Left lung (tissue), 10 donors: ENCODE results near the gene HERPUD1. TPM values are rescaled to one million over a fixed set of nuclear protein-coding genes. Genes with fewer than 3 reads are reported as not detected.

ENCODE experiments used
- ATAC-seq: fragments of 200-7000 bp; cut with Tn5 transposase; one replicate; pipeline ENCODE4 v1.9.1; 2020; ENCODE audit warnings: moderate library complexity
- DNase-seq, 4 donors: peaks; one replicate each; pipeline ENCODE4 v3.0.0-alpha.2; 2013 to 2020
- H3K27ac ChIP-seq, 2 donors: fragments of 200-600 bp; sonication (generic) in 1 of 2; one replicate each; pipeline versions ENCODE4 v1.5.0 to v1.8.0; 2020 to 2021
- H3K27me3 ChIP-seq, 2 donors: fragments of 200-600 bp; sonication (generic) in 1 of 2; one replicate each; pipeline versions ENCODE4 v1.5.0 to v1.8.0; 2020 to 2021
- H3K36me3 ChIP-seq, 2 donors: fragments of 200-600 bp; sonication (generic) in 1 of 2; one replicate each; pipeline versions ENCODE4 v1.5.0 to v1.8.0; 2020 to 2021
- H3K4me1 ChIP-seq, 2 donors: fragments of 200-600 bp; one replicate each; pipeline ENCODE4 v1.8.0; 2021
- H3K4me3 ChIP-seq, 2 donors: fragments of 200-600 bp; sonication (generic) in 1 of 2; one replicate each; pipeline versions ENCODE4 v1.5.0 to v1.8.0; 2020 to 2021; ENCODE audit warnings: mild to moderate bottlenecking in 1 of 2
- H3K9me3 ChIP-seq, 2 donors: fragments of 200-600 bp; sonication (generic) in 1 of 2; one replicate each; pipeline versions ENCODE4 v1.5.0 to v1.8.0; 2020 to 2021
- CTCF ChIP-seq, 2 donors: fragments of 200-600 bp; sonication (generic) in 1 of 2; IDR thresholded peaks; one replicate each; pipeline versions ENCODE4 v1.5.0 to v1.8.0; 2021; ENCODE audit warnings: antibody characterized with exemption in 2 of 2
- intact Hi-C, 2 donors: fragments of 100-400 bp; cut with DNase I; formaldehyde crosslinking; loops; one replicate each; pipeline versions ENCODE4 v1.11.2 to v1.14.2; 2022
- polyA plus RNA-seq, 6 donors: library from polyadenylated mRNA; unstranded; fragments of 120-200 nt; gene quantifications; one replicate each; pipeline ENCODE4 v1.2.1, GENCODE V29; 2013; ENCODE audit not compliant: insufficient read length in 6 of 6
- total RNA-seq, 2 donors: library from RNA; stranded (reverse); fragmentation: NEBNext Ultra II Directional; extraction: Animal tissue kit (Norgen Biotek cat#: 25700); gene quantifications; one replicate each; pipeline ENCODE4 v1.2.1, GENCODE V29; 2021
- donor health status: DM: no; HTN: yes; CAD: no.
- donor health status: DM: no; HTN: no; CAD: no.

The HERPUD1 gene
- total and polyA plus RNA-seq, 8 donors: 99.6 to 155 (median 115) TPM

GRCh38 chr16:56891685-56892084 lies 40.3 kb upstream of the HERPUD1 start:
- intact Hi-C loops: no loop called here
- Histone ChIP-seq H3K4me3 (no peak overlapping the region), H3K36me3 (no peaks in the 10 kb centered on the region), H3K27ac (no peak overlapping the region), H3K9me3 (no peaks in the 10 kb centered on the region), H3K4me1 (no peaks in the 10 kb centered on the region), H3K27me3 (no peaks in the 10 kb centered on the region)
- ATAC-seq (no peak), DNase-seq (no peak)
- TF ChIP-seq CTCF (IDR thresholded peaks at IDR 0.05): no peak

- Histone ChIP-seq H3K36me3 (no peaks in the 10 kb centered on the region), H3K4me1 (no peaks in the 10 kb centered on the region), H3K27me3 (no peaks in the 10 kb centered on the region), H3K9me3 (no peaks in the 10 kb centered on the region), H3K27ac (no peak overlapping the region), H3K4me3 (no peak overlapping the region)
- no peak for TF ChIP-seq CTCF (IDR thresholded peaks at IDR 0.05)
- ATAC-seq (no peak), DNase-seq (no peak)
- intact Hi-C loops: no loop called here
These were observed 39.2 kb upstream of the HERPUD1 start for GRCh38 chr16:56892705-56893104.

GRCh38 chr16:56894331-56894917 lies 37.5 kb upstream of the HERPUD1 start:
- intact Hi-C loops: no loop called here

GRCh38 chr16:56895813-56896212 lies 36.1 kb upstream of the HERPUD1 start:
- ATAC-seq (no peak), DNase-seq (no peak)
- H3K4me3 ChIP-seq: no peak overlapping the region
- no peaks in the 10 kb centered on the region for H3K9me3 ChIP-seq
- H3K27me3 ChIP-seq: no peaks in the 10 kb centered on the region
- H3K4me1 ChIP-seq: no peaks in the 10 kb centered on the region
- no peak for TF ChIP-seq CTCF (IDR thresholded peaks at IDR 0.05)
- H3K27ac ChIP-seq: no peak overlapping the region
- intact Hi-C loops: no loop called here
- H3K36me3 ChIP-seq: no peaks in the 10 kb centered on the region

More at GRCh38 chr16:56894331-56894917, 37.5 kb upstream of the HERPUD1 start:
- no peaks in the 10 kb centered on the region for H3K9me3 ChIP-seq
- no peaks in the 10 kb centered on the region for H3K36me3 ChIP-seq
- ATAC-seq: no peak
- H3K27ac ChIP-seq: no peak overlapping the region
- no peaks in the 10 kb centered on the region for H3K4me1 ChIP-seq
- no peaks in the 10 kb centered on the region for H3K27me3 ChIP-seq
- no peak for TF ChIP-seq CTCF (IDR thresholded peaks at IDR 0.05)
- DNase-seq: no peak
- H3K4me3 ChIP-seq: no peak overlapping the region

- no peak for DNase-seq
- no peaks in the 10 kb centered on the region for H3K4me1 ChIP-seq
- intact Hi-C loops: no loop called here
These were observed 35.7 kb upstream of the HERPUD1 start for GRCh38 chr16:56896244-56896643.

More at GRCh38 chr16:56896244-56896643, 35.7 kb upstream of the HERPUD1 start:
- H3K36me3 ChIP-seq: no peaks in the 10 kb centered on the region
- no peak for ATAC-seq
- no peaks in the 10 kb centered on the region for H3K9me3 ChIP-seq
- H3K4me3 ChIP-seq: no peak overlapping the region
- H3K27ac ChIP-seq: no peak overlapping the region
- no peaks in the 10 kb centered on the region for H3K27me3 ChIP-seq
- no peak for TF ChIP-seq CTCF (IDR thresholded peaks at IDR 0.05)
